ENCODE results near the gene BSCL2. TPM values are rescaled to one million over a fixed set of nuclear protein-coding genes. Genes with fewer than 3 reads are reported as not detected.
"Not testable (repeated sequence)": the region's sequence is repeated elsewhere in the genome, so short reads cannot be mapped to it uniquely, and the experiment has no call there.

The BSCL2 gene
- total RNA-seq, 1 donor from 2014 or later = 34.6 TPM

- Histone ChIP-seq H3K4me2 (no peak overlapping the region), H3F3A (ENCODE audit: low read depth) (peaks cover 14% of the 10 kb centered on the region), H3K9me3 (ENCODE audit: low read depth) (no peaks in the 10 kb centered on the region), H2AFZ (replicated peaks) (no peak overlapping the region), H3K79me2 (ENCODE audit: low read depth) (peaks cover 12% of the 10 kb centered on the region), H3K9ac (no peak overlapping the region), H3K4me1 (no peaks in the 10 kb centered on the region), H3K36me3 (no peaks in the 10 kb centered on the region), H3K27me3 (no peaks in the 10 kb centered on the region), H4K20me1 (ENCODE audit: low read depth) (no peaks in the 10 kb centered on the region), H3K27ac (no peak overlapping the region), H3K4me3 (no peak overlapping the region)
- Mint-ChIP-seq H3K27ac (no peak overlapping the region), H3K4me1 (peaks cover 18% of the 10 kb centered on the region), H3K36me3 (no peaks in the 10 kb centered on the region), H3K4me3 (no peak overlapping the region), H3K9me3 (no peaks in the 10 kb centered on the region), H3K27me3 (ENCODE audit: insufficient read depth, low read depth) (no peaks in the 10 kb centered on the region)
- DNase-seq (ENCODE audit: low spot score) = no peak
- TF ChIP-seq EZH2 (IDR thresholded peaks at IDR 0.05) (no peak), EZH2phosphoT487 (IDR thresholded peaks at IDR 0.05) (no peak), CTCF (IDR thresholded peaks at IDR 0.05) (no peak)
These were observed 50.3 kb downstream of the BSCL2 start for GRCh38 chr11:62656796-62657429.

- peak overlapping the region; percentile 42 for H3K27ac Mint-ChIP-seq
- Histone ChIP-seq H3K79me2 (ENCODE audit: low read depth) (peaks cover 29% of the 10 kb centered on the region), H3K9ac (no peak overlapping the region), H4K20me1 (ENCODE audit: low read depth) (no peaks in the 10 kb centered on the region), H3K4me2 (no peak overlapping the region), H3K4me1 (no peaks in the 10 kb centered on the region), H3K4me3 (no peak overlapping the region), H3K27ac (no peak overlapping the region), H3K36me3 (no peaks in the 10 kb centered on the region), H3K27me3 (no peaks in the 10 kb centered on the region), H3K9me3 (ENCODE audit: low read depth) (no peaks in the 10 kb centered on the region), H2AFZ (replicated peaks) (no peak overlapping the region), H3F3A (ENCODE audit: low read depth) (peaks cover 14% of the 10 kb centered on the region)
- TF ChIP-seq EZH2phosphoT487 (IDR thresholded peaks at IDR 0.05) (no peak), CTCF (IDR thresholded peaks at IDR 0.05) (no peak), EZH2 (IDR thresholded peaks at IDR 0.05) (no peak)
- no peaks in the 10 kb centered on the region for H3K27me3 Mint-ChIP-seq (ENCODE audit: insufficient read depth, low read depth)
- H3K36me3 Mint-ChIP-seq = no peaks in the 10 kb centered on the region
- no peaks in the 10 kb centered on the region for H3K9me3 Mint-ChIP-seq
- peaks cover 21% of the 10 kb centered on the region for H3K4me1 Mint-ChIP-seq
- no peak for DNase-seq (ENCODE audit: low spot score)
- peak overlapping the region; percentile 76 for H3K4me3 Mint-ChIP-seq
These were observed 52.9 kb downstream of the BSCL2 start for GRCh38 chr11:62654297-62654696.

- H3K27me3 Mint-ChIP-seq (ENCODE audit: insufficient read depth, low read depth) = no peaks in the 10 kb centered on the region
- Histone ChIP-seq H2AFZ (replicated peaks) (peak overlapping the region; percentile 98), H3K27me3 (no peaks in the 10 kb centered on the region), H3K79me2 (ENCODE audit: low read depth) (peaks cover 29% of the 10 kb centered on the region), H3K4me2 (peak overlapping the region; percentile 90), H3K36me3 (no peaks in the 10 kb centered on the region), H3K9me3 (ENCODE audit: low read depth) (no peaks in the 10 kb centered on the region), H3K4me3 (peak overlapping the region; percentile 90), H4K20me1 (ENCODE audit: low read depth) (peaks cover 3% of the 10 kb centered on the region), H3F3A (ENCODE audit: low read depth) (peaks cover 17% of the 10 kb centered on the region), H3K4me1 (no peaks in the 10 kb centered on the region), H3K9ac (peak overlapping the region; percentile 89), H3K27ac (peak overlapping the region; percentile 40)
- TF ChIP-seq EZH2phosphoT487 (IDR thresholded peaks at IDR 0.05) = no peak
- peak; percentile 2 for TF ChIP-seq CTCF (IDR thresholded peaks at IDR 0.05)
- peak overlapping the region; percentile 90 for H3K27ac Mint-ChIP-seq
- no peak for DNase-seq (ENCODE audit: low spot score)
- peaks cover 2% of the 10 kb centered on the region for H3K36me3 Mint-ChIP-seq
- H3K4me1 Mint-ChIP-seq = peaks cover 21% of the 10 kb centered on the region
- peak overlapping the region; percentile 93 for H3K4me3 Mint-ChIP-seq
- no peaks in the 10 kb centered on the region for H3K9me3 Mint-ChIP-seq
These were observed 54.8 kb downstream of the BSCL2 start for GRCh38 chr11:62652161-62653006.

- not testable (repeated sequence) for H3K9me3 ChIP-seq (ENCODE audit: low read depth); DNase-seq (ENCODE audit: low spot score); H3K4me3 ChIP-seq; H3K4me1 ChIP-seq; H2AFZ ChIP-seq (replicated peaks); H3K9ac ChIP-seq; H3K27me3 Mint-ChIP-seq (ENCODE audit: insufficient read depth, low read depth); H3K27ac Mint-ChIP-seq; H3K27ac ChIP-seq; H3K9me3 Mint-ChIP-seq; H3K27me3 ChIP-seq; H3K36me3 ChIP-seq; H3K36me3 Mint-ChIP-seq; H3K4me2 ChIP-seq
- H3K4me3 Mint-ChIP-seq = peak overlapping the region; percentile 53
- peaks cover 24% of the 10 kb centered on the region for H3F3A ChIP-seq (ENCODE audit: low read depth)
- H3K79me2 ChIP-seq (ENCODE audit: low read depth) = peaks cover 40% of the 10 kb centered on the region
- peaks cover 11% of the 10 kb centered on the region for H4K20me1 ChIP-seq (ENCODE audit: low read depth)
- peaks cover 25% of the 10 kb centered on the region for H3K4me1 Mint-ChIP-seq
These were observed 56.9 kb downstream of the BSCL2 start for GRCh38 chr11:62650283-62650682.
